ENCODE data around the gene COPB1. TPM values are rescaled to one million over a fixed set of nuclear protein-coding genes. Genes with fewer than 3 reads are reported as not detected.

The COPB1 gene
- total and polyA plus RNA-seq, 9 of the 15 experiments (the other 6 are each of a cell fraction or from before 2014, with no cell fraction given), result 64.7 to 188 (median 91.6) TPM

DNA sequence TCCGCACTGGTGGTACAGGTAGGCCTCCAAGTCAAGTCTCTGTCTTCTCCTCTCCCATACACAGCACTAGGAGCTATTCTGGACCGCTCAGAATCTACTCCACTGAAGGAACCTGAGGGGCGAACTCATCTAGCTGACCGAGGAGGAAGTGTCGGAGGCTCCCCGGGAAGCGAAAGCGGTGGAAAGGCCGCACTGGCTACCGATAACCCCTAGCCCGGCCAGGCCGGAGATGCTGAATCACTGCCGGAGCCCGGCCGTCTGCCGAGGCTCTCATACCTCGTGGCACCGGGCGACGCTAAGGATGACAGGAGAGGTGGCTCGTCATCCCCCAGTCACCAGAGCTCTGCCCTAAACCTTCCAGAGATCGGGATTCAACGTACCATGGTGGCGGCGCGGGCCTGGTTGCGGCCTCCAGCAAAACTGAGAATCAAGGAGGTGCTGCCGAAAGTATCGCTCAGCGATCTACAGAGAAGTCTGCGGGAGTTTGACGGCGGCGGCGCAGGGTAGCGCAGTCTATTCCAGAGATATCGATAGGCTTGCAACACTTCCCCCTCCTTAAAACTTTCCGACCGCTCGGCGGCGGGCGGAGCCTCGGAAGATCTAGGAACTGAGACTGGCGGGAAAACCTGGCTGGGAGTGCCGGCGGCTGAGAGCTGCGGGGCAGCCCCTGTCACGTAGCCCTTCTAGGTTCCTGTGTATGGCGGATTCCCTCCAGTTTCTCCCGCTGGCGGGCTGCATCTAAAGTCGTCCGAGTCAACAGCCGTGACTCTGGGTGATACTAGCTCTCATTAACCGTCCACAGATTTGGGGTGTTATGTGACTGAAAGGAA is 20.5 kb upstream of the COPB1 start, which contains the start of gene PSMA1 (continued):
- TF ChIP-seq ZNF609 (CRISPR knock-in tag; IDR thresholded peaks at IDR 0.05; ENCODE audit: borderline replicate concordance) (0 out of 2 replicates have a peak, but pooled peaks have one; percentile 26), TAF7 (tag; IDR thresholded peaks at IDR 0.05) (no peak), ZNF561 (CRISPR knock-in tag; conservative IDR thresholded peaks at IDR 0.05) (no peak), NFIC (IDR thresholded peaks at IDR 0.05) (no peak; the same call in 1 of the 2 replicates), VEZF1 (CRISPR knock-in tag; IDR thresholded peaks at IDR 0.05) (peak; percentile 79), SMAD4 (CRISPR knock-in tag; conservative IDR thresholded peaks at IDR 0.05) (peak; percentile 90), NELFE (IDR thresholded peaks at IDR 0.05; ENCODE audit: insufficient read depth, insufficient read length) (no peak), NRF1 (conservative IDR thresholded peaks at IDR 0.05 in 1 of 2, IDR thresholded peaks at IDR 0.05 in 1 of 2) (peak; percentile 78 to 82), KDM2B (CRISPR knock-in tag; IDR thresholded peaks at IDR 0.05) (no peak; the same call in 1 of the 2 replicates), FOXA1 (IDR thresholded peaks at IDR 0.05; ENCODE audit: borderline replicate concordance) (no peak), SAP30 (IDR thresholded peaks at IDR 0.05; ENCODE audit: borderline replicate concordance, insufficient read depth, low read depth, low read length, poor library complexity, severe bottlenecking) (peak; percentile 71), ZFX (CRISPR knock-in tag; IDR thresholded peaks at IDR 0.05) (peak; percentile 99), ZNF589 (CRISPR knock-in tag; IDR thresholded peaks at IDR 0.05; ENCODE audit: low read depth) (no peak), GATAD2B (IDR thresholded peaks at IDR 0.05; ENCODE audit: borderline replicate concordance) (peak; percentile 21; the same call in 1 of the 2 replicates)
- TF ChIP-seq, protein P1, sequence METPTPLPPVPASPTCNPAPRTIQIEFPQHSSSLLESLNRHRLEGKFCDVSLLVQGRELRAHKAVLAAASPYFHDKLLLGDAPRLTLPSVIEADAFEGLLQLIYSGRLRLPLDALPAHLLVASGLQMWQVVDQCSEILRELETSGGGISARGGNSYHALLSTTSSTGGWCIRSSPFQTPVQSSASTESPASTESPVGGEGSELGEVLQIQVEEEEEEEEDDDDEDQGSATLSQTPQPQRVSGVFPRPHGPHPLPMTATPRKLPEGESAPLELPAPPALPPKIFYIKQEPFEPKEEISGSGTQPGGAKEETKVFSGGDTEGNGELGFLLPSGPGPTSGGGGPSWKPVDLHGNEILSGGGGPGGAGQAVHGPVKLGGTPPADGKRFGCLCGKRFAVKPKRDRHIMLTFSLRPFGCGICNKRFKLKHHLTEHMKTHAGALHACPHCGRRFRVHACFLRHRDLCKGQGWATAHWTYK (CRISPR knock-in tag; IDR thresholded peaks at IDR 0.05), result peak; percentile 71; the same call in 1 of the 2 replicates
- TF ChIP-seq, protein P2, sequence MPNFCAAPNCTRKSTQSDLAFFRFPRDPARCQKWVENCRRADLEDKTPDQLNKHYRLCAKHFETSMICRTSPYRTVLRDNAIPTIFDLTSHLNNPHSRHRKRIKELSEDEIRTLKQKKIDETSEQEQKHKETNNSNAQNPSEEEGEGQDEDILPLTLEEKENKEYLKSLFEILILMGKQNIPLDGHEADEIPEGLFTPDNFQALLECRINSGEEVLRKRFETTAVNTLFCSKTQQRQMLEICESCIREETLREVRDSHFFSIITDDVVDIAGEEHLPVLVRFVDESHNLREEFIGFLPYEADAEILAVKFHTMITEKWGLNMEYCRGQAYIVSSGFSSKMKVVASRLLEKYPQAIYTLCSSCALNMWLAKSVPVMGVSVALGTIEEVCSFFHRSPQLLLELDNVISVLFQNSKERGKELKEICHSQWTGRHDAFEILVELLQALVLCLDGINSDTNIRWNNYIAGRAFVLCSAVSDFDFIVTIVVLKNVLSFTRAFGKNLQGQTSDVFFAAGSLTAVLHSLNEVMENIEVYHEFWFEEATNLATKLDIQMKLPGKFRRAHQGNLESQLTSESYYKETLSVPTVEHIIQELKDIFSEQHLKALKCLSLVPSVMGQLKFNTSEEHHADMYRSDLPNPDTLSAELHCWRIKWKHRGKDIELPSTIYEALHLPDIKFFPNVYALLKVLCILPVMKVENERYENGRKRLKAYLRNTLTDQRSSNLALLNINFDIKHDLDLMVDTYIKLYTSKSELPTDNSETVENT (CRISPR knock-in tag; IDR thresholded peaks at IDR 0.05), result 0 out of 2 replicates have a peak, but pooled peaks have one; percentile 12

Data from K562 (cell line).